LNCaP clone FGC (cell line): ENCODE results near the gene LRFN2.

ENCODE experiments used
- DNase-seq: peaks from one replicate; pipeline ENCODE4 v3.0.0-alpha.2; 2011; ENCODE audit warnings: low read depth
- H3K4me3 ChIP-seq: 2 replicates; pipeline ENCODE4 v1.5.1; 2011; ENCODE audit warnings: mild to moderate bottlenecking, low read depth, low read length, control low read depth
- TF ChIP-seq, protein P1 (sequence below): IDR thresholded peaks from 2 replicates; pipeline ENCODE4 v1.5.1; 2012; ENCODE audit warnings: mild to moderate bottlenecking; ENCODE audit not compliant: control insufficient read depth, insufficient read depth; ENCODE audit errors: extremely low read depth

Gene LRFN2

DNA sequence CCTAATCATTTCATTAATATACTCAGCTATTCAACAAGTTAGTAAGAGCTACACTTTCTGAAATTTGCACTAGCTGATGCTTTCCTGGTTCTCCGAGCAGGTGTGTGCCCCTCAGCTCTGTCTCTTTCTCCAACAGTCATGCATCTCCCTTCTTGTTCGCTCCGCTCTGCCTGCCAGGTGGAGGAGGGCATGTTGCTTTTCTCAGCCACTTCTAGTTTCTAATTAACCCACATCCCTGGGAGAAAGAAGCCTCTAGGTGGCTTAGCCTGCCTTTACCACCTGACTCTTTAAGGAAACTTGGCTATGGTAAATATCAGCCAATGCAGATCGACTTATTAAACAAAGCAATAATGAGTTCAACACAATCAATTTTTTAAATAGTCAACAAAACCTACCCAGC is 34.2 kb downstream of the LRFN2 start:
- no peak for DNase-seq
- H3K4me3 ChIP-seq = no peak overlapping the region
- TF ChIP-seq, protein P1, sequence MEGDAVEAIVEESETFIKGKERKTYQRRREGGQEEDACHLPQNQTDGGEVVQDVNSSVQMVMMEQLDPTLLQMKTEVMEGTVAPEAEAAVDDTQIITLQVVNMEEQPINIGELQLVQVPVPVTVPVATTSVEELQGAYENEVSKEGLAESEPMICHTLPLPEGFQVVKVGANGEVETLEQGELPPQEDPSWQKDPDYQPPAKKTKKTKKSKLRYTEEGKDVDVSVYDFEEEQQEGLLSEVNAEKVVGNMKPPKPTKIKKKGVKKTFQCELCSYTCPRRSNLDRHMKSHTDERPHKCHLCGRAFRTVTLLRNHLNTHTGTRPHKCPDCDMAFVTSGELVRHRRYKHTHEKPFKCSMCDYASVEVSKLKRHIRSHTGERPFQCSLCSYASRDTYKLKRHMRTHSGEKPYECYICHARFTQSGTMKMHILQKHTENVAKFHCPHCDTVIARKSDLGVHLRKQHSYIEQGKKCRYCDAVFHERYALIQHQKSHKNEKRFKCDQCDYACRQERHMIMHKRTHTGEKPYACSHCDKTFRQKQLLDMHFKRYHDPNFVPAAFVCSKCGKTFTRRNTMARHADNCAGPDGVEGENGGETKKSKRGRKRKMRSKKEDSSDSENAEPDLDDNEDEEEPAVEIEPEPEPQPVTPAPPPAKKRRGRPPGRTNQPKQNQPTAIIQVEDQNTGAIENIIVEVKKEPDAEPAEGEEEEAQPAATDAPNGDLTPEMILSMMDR = no peak

- no peak overlapping the region for H3K4me3 ChIP-seq
- TF ChIP-seq, protein P1 = no peak
- DNase-seq = no peak
These were observed 35.1 kb downstream of the LRFN2 start for GRCh38 chr6:40551966-40552505.

GRCh38 chr6:40550202-40551101 is 36.7 kb downstream of the LRFN2 start:
- H3K4me3 ChIP-seq = no peak overlapping the region
- TF ChIP-seq, protein P1 = peak; percentile 73
- DNase-seq = peak; percentile 47

DNA sequence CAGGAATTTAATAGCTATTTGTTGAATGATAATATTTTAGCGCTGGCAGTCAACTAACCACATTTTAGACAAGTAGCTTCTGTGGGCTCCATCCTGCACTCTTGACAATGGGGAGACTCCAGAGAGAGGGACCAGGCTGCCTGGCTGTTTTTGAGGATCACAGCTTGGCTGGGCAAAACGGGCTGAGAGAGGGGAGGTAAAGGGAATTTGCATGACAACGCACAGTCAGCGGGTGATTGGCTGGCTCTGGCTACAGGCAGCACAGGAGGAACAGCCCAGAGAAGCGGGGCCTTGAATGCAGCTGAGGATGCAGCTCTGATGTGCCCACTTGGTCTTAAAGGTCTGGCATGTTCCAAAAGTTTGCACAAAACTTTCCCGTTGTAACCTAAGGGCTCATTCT is 41.2 kb downstream of the LRFN2 start:
- no peak overlapping the region for H3K4me3 ChIP-seq
- TF ChIP-seq, protein P1 = no peak
- no peak for DNase-seq

- TF ChIP-seq, protein P1 = no peak
- H3K4me3 ChIP-seq = no peak overlapping the region
- no peak for DNase-seq
These were observed 43.4 kb downstream of the LRFN2 start for GRCh38 chr6:40543776-40544175.

- TF ChIP-seq, protein P1 = no peak
- H3K4me3 ChIP-seq = no peak overlapping the region
- DNase-seq = peak; percentile 25
These were observed 44.0 kb downstream of the LRFN2 start for GRCh38 chr6:40543146-40543545.
